Posterior vena cava (tissue), 2 donors: ENCODE data around the gene ZGLP1. TPM values are rescaled to one million over a fixed set of nuclear protein-coding genes. Genes with fewer than 3 reads are reported as not detected.

Source experiments
- DNase-seq: peaks from one replicate; pipeline ENCODE4 v3.0.0-alpha.2; 2020; ENCODE audit warnings: low spot score
- intact Hi-C, 2 donors: fragments of 100-400 bp; cut with DNase I; formaldehyde crosslinking; loops; one replicate each; pipeline versions ENCODE4 v1.14.1 to v1.14.2; 2022 to 2023
- total RNA-seq, 2 donors: library from RNA; stranded (reverse); fragmentation: NEBNext Ultra II Directional; extraction: Animal tissue kit (Norgen Biotek cat#: 25700); gene quantifications; one replicate each; pipeline ENCODE4 v1.2.1, GENCODE V29; 2021
- donor health status: DM: yes; HTN: yes; CAD: no.
- donor health status: DM: yes; HTN: yes; CAD: no.

ZGLP1 gene
- total RNA-seq, 2 donors from 2014 or later, result 1.1 to 1.2 TPM

DNA sequence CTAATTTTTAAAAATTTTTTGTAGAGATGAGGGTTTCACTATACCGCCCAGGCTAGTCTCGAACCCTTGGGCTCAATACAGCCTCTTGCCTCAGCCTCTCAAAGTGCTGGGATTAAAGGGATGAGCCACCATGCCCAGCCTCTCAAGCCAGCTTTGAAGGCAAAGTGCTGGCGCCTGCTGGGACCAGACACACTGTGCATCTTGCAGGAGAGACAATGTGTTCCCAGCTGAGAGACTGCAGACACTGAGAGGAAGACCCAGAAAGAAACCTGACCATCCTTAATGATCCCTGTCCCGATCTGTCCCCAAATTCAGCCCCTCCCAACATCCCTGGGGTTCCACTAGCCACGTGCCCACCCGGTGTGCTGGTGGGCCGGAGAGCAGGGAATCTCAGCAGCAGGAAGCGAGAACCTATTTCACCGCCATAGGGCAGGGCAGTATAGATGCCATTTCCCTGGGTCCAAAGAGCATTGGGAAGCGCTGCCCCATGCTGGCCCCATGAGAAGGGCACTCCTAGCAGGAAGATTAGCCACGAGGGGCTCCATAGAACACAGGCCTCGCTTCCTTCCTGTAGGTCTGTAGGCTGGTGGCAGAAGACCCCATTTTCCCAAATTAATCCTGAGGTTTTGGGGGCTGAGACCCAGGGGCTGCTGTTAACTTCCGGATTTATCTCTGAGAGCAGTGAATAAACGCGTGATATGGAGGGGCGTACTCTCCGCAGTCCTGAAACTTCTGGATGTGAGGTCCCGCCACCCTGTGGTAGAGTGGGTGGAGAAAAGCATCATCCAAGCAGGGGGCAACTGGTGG is 22.7 kb upstream of the ZGLP1 start:
- no peak for DNase-seq
- intact Hi-C loops, result no loop called here

DNA sequence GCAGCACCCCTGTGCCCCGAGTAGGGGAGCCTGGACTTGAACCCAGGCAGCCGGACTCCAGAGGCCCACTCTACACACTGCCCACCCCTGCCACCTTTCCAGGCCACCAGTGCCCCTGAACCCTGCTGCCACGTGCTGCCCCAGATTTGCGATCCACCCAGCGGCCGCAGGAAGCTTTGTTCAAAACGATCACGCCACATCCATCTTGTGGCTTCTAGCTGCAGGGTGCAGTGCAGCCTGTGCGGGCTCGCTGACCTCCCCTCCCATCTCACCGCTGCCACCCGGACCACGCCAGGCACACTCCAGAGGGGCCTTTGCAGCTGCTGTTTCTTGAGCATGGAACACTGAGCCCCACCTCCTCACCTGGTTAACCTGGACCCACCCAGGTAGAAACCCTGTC is 19.9 kb upstream of the ZGLP1 start:
- no peak for DNase-seq
- intact Hi-C loops, result no loop called here

DNA sequence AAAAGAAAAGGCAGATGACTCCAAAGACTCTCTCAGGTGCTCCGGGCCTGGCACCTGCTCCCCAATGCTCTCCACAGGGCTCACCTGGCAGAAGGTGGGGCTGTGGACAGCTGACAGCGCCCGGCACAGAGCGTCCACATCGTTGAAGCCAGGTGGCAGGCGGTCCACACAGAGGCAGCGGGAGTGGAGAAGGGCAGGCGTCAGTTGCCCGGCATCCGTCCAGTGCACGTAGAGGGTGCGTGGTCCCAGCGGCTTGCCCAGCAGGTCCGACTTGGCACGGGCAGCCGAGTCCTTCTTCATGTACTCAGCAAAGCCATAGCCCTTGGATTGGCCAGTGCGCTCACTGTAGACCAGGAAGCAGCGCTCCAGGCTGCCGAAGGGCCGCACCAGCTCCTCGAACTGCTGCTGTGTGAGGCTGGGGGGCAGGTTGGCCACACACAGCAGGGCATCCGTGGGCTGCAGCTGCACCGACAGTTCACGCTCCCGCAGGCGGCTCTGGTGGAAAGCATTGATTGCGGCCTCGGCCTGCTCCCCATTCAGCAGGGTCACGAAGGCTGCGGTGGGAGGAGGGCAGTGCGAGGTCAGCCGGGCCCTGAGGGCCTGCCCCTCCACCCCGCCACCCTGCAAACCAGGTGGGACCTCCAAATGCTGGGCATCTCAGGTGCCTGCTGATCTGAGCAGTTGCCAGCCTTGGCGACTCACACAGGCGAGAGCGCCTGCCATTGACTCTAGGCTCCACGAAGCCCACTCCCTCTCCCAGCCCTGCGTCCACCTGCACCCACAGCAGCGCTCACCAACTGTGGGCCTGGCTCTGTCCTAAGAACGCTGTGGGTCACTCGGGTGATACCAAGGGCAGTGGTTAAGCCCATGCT is 19.2 kb upstream of the ZGLP1 start:
- no peak for DNase-seq
- intact Hi-C loops, result no loop called here

DNA sequence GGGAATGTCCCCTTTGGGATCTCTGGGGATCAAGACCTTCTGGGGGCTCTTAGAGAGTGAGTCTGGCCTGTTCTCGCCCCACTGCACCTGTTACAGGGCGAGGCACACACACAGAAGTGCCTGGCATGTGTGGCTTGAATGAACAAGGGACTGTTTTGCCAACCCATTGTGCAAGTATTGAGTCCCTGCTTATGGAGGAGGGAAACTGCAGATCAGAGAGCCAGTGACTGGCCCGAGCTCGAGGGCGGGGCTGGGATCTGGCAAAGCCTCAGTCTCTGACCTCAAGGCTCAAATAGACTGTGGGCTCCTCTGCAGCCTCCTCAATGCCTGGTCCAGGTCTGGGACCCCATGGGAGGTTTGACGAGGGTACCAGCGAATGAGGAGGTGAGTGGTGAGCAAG is 18.2 kb upstream of the ZGLP1 start:
- DNase-seq, result no peak
- intact Hi-C loops, result no loop called here

DNA sequence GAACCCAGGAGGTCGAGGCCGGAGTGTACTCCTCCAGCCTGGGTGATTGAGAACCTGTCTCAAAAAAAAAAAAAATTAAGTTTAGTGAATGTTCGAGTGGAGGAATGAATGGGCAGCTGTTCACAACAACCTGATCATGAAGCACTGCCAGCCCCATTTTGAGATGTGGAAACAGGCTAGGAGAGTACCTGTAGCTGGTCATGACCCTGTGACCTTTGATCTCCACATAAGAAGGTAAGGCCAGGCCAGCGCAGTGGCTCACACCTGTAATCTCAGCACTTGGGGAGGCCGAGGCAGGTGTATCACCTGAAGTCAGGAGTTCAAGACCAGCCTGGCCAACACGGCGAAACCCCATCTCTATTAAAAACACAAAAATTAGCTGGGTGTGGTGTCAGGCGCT is 16.1 kb upstream of the ZGLP1 start:
- no peak for DNase-seq
- intact Hi-C loops, result no loop called here

DNA sequence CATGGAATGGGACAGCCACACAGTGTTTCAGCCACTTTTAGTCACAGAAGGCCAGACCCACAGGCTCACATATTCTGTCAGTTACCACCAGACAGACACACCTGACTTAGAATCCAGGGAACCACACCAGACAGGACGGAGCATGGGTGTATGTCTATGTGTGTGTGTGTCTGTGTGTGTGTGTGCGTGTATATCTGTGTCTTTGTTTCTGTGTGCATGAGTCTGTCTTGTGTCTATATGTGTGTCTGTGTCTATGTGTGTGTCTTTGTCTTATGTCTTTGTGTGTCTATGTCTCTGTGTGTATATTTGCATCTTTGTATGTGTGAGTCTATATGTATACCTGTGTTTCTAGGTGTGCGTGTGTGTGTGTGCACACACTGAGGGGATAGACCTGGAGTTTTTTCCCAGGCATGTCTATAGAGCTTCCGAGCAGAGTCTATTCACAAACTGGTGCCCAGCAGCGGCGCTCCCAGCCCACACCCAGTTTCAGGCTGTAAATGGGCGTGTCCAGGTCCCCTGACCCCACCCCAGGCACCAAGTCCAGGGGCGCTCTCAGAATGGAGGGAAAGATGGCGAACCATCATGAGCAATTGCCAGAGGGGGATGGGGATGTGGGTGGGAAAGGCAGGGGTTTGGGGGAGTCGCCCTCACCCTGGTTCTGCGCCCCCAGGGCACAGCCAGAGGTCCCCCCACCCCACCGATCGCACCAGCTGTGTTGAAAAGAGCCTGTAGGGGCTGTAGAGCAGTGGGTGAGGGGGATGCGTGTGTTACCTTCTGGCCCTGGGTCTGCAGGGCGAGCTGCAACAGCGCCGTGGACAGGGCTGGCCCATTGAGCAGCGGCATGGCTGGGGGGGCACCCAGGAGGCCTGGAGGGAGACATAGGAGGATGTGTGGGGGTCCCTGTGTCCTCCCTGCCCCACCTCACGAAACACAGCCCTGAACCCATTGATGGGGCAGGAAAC is 12.5 kb upstream of the ZGLP1 start:
- intact Hi-C loops, result no loop called here
- DNase-seq, result no peak

DNA sequence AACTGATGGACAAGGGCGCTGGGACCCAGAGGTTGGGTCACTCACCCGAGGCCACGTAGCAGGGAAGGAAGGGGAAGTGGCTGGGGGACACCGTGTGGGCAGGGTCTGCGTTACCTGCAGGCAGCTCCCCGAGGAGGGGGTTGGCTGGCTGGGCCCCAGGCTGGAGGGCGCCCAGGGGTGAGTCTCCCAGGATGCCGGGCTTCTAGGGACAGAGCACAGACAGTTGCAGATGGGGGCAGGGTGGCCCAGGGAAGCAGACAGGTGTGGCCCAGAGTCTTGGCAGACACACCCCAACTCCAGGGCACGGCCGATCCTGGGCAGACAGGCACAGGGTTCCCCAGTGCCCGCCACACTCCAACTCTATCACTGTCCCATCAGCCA is 11.8 kb upstream of the ZGLP1 start:
- DNase-seq, result no peak
- intact Hi-C loops, result no loop called here

DNA sequence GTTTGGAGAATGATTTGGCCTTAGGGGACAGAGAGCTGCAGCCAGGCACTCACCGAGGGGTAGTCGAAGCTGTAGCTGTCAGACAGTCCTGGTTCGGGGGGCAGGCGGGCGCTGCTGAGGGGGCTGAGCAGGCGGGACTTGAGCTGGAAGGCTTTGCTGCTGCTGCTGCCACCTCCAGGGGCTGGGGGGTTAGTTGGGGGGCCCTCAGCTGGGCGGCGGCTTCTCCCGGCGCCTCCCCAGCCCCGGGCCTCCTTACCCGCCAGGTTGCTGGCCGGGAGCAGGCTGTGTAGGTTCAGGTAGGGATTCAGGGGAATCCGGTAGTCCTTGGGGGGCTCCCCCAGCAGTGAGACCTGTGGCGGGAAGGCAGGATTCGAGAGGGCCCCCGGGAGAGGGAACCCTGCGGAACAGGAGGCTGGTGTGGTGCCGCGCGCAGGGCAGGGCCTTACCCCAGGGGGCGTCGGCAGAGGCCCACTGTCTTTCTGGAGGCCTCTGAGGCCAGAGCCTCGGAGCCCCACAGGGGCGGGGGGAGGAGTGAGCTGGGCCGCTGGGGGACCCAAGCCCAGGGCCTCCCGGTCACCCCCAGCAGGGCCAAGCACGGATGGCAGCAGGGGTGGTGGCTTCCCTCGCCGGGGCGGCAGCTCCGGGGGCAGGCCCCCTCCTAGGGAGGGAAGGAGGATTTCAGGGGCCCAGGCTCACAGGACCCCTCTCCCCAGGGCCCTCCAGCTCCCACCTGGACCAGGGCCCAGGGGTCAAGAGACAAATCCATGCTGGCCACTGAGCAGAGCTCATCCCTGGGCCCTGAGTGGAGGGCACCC is 11.2 kb upstream of the ZGLP1 start:
- intact Hi-C loops, result no loop called here
- DNase-seq, result no peak

DNA sequence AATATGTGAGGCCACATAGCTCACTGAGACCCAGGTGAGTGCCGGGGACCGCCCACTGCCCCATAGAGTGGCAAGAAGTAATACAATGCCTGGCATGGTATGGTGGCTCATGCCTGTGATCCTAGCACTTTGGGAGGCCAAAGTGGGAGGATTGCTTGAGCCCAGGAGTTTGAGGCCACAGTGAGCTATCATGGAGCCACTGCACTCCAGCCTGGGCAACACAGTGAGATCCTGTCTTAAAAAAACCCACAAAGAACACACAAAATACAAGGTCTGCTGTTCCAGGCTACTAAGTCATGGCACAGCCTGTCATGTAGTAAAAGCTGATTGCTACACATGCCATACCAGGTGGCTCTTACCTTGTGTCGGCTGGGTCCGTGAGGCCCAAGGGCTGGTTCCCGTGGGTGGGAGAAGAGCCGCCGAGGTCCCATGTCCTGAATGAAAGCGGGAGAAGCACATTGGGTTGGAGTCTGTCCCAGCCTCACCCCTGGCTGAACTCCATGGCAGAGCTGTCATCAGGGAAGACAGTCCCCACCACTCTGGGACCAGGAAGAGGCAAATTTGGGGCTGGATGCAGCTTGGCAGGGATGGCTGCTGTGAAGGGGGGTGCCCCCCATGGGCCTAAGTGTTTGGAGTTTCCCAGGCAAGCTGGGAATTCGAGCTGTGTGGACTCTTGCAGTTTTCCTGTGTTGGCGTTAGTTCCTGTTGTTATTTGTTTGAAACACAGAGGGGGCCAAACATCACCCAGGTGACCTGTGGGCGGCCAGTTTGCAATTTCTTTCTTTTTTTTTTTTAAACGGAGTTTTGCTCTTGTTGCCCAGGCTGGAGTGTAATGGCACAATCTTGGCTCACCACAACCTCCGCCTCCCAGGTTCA is 9.4 kb upstream of the ZGLP1 start:
- intact Hi-C loops, result no loop called here
- no peak for DNase-seq

DNA sequence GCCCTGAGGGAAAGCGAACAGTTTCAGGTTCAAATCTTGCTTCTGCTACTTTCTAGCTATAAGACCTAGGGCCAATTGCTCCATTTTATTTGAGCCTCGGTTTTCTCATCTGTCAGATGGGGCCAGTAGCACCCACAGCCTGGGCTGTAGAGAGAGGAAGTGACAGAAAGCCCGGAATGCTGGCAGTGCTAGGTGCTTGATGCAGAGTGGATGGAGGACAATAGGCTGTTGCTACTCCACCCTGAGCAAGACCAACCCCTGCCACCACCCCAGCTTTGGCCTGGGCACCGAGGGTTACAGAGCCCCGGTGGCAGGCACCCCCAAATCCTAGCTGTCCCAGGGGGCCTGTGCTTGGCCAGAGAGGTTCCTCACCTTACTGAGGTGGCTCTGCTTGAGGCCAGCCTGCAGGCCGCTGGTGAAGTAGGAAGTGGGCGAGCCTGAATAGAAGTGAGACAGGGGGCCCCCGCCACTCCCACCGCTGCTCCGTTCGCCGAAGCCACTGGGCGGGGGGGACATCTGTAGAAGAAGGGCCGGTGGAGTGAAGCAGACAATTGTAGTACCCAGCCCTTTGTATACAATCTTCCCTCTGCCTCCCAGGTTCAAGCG is 8.3 kb upstream of the ZGLP1 start:
- intact Hi-C loops, result no loop called here
- no peak for DNase-seq

DNA sequence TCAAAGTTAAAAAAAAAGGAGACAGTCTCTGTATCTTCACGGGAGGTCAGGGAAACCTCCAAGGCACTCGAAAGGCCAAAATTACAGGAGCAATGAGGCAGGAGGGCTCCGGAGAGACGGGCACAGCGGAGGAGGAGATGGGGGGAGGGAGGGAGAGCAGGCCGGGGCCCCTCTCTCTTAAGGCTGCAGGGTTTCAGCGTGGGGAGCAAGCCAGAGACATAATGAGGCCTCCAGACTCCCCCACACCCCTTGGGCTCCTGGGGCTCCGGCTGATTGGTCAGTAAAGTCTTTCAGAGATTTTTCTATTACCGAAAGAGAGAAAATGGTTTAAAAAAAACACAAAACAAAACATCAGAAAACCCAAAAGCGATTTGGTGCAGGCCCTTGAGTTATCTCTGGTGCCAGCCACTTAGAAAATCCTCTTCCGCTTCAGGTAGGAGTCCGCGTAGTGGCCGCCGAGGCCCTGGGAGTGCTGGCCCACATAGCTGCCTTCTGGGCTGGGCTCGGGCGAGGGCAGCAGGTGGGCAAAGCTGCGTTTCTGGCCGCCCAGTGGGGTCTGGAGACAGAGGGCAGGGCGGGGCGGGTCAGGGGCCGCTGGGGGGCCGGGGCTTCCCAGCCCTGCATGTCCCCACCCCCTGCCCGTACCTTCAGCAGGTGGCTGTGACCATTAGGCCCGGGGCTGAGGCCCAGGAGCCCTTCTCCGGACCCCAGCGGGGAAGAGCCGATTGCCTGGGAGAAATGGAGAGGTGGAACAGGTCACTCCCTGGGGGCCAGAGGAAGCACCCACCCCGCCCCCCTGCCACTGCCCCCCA is 7.6 kb upstream of the ZGLP1 start:
- intact Hi-C loops, result no loop called here
- no peak for DNase-seq

DNA sequence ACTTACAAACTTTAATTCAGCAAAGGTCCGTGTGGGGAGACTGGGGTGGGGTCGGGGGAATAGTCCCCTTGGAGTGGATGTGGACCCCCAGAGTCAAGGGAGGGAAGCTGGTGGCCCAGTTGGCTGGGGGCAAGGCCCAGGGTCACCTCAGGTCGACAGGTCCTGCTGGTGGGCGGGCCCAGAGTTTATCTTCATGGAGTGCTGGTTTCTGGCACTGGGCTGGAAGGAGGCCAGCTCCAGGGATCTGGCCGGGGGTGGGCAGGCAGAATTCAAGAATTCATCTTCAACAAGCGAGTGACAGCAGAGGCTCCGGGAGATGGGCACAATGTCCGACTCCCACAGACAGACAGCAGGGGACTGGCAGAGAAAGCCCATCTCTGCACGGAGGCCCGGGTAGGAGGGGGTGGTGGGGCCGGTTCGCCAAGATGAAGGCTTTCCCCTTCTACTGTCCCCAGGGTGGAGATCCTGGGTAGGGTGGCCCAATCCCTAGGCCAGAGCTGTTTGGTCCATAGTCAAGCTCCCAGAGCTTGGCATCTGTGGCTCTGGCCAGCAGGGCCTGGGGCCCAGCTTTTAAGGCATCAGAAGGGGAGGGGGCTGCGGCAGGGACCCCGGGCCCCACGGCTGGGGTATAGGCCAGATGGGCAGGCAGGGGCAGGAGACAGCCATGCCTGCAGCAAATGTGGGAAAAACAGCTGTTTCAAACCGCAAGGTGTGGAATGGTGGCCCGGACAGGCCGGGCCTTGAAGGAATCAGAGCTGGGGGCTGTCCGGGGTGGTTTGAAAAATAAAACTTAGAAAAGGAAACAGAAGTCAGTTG is 6.8 kb upstream of the ZGLP1 start:
- intact Hi-C loops, result no loop called here
- no peak for DNase-seq

DNA sequence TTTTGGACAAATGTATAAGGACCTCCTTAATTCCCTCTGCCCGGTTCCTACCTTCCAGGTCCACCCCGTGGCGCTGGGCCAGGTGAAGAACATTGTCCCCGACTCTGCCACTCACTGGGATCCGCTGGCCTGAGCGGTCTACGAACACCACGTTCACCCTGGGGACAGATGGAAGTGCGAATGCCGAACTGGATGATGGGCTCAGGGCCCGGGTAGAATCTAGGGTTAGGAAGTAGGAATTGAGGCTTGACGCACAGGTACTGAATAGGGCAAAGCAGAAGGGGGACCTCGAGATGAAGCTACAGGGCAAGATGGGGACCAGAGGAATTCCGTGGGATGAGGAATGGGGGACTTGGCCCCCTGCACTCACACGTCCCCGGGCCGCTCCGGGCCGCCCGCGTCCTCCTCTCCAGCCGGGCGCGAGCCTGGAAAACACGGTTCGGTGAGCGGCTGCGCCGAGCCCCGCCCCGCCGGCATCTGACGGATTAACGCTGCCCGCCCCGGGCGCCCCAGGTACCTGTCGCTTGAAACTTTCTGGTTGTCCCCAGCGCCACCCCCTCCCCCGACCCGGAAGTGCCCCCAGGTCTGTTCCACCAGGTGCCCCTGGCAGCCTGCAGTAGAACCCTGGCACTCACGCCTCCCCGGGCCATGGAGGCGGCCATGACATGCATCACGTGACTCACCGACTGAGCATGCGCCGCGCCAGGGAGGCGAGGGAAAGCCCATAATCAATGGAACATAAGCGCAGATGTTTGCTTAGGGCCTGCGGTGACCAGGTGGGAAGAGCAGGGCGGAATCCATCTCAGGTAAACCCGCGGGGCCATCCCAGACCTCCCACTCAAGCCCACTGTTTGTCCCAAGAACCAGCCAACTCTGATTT is 6.0 kb upstream of the ZGLP1 start, which contains the start of gene FDX2:
TSS of gene FDX2 (minus strand) at position 681 of the 880 bp plus-strand sequence. CDS start at position 662, 19 bp downstream.
- intact Hi-C loops, result no loop called here
- peak; percentile 96 for DNase-seq

DNA sequence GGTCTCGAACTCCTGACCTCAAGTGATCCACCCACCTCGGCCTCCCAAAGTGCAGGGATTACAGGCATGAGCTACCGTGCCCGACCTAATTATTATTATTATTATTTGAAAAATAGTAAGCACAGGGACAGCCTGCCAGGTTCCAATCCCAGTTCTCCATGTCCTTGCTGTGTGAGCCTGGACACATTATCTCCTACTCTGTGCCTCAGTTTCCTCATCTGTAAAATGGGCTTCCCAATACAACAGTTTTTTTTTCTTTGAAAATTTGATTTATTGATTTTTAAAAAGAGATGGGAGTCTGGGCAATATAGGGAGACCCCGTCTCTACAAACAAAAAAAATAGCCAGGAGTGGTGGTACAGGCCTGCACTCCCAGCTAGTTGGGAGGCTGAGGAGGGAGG is 3.3 kb downstream of the ZGLP1 start:
- no peak for DNase-seq

More for the DNA sequence above, 3.3 kb downstream of the ZGLP1 start:
- intact Hi-C loops, result no loop called here
